GM18867 (cell line): ENCODE data around the gene PSMD13.
A peak's percentile ranks its signal among the peaks of the same experiment; 100 is the strongest.
"Not testable (repeated sequence)": the region's sequence is repeated elsewhere in the genome, so short reads cannot be mapped to it uniquely, and the experiment has no call there.

Experiments
- ATAC-seq: cut with Tn5 transposase; IDR thresholded peaks from one replicate; pipeline ENCODE4 v1.9.1; 2021; ENCODE audit warnings: mild to moderate bottlenecking, moderate library complexity; ENCODE audit not compliant: unreplicated experiment

Gene PSMD13

DNA sequence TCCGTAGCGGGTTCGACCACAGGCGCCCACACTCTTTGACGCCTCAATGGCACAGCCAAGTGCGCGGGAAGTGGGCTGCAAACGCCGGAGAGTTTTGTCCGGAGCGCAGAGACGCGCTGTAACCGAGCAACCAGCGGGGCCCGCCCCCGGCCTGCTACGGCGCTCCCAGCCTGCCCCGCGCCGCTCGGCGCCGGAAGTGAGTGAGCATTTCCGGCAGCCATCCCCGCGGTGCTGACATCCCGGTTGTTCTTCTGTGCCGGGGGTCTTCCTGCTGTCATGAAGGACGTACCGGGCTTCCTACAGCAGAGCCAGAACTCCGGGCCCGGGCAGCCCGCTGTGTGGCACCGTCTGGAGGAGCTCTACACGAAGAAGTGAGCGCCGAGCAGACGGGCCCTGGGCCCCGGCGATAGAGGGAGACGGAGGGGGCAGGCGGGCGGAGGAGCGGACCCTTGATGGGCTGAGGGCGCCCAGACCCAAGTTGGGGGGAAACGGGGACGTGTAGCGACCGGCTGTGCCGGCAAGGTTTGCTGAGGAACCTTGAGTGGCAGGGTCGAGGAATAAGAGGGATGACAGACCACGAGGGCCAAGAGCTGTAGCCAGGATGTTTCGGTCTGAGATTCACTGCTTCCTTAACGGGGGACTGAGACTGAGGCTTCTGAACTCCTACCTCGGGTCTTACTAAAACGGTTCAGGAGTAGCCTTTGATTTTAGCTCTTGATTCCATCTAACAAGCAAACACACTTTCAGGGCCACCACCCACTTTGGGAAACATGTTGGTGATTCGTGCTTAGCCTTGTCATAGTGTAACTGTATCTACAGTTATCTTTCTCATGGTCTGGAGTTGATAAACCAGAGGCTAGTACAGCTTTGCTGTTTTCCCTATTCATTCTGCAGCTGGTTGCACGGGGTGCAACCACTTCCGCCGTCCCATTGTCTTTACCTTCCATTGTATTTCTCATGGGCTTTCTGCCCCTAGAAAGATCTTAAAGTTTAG is at the start of gene PSMD13:
PSMD13 (plus strand) TSS at position 203 of the 994 bp plus-strand sequence; CDS start at position 277, 74 bp downstream.
- peak; percentile 78 for ATAC-seq

DNA sequence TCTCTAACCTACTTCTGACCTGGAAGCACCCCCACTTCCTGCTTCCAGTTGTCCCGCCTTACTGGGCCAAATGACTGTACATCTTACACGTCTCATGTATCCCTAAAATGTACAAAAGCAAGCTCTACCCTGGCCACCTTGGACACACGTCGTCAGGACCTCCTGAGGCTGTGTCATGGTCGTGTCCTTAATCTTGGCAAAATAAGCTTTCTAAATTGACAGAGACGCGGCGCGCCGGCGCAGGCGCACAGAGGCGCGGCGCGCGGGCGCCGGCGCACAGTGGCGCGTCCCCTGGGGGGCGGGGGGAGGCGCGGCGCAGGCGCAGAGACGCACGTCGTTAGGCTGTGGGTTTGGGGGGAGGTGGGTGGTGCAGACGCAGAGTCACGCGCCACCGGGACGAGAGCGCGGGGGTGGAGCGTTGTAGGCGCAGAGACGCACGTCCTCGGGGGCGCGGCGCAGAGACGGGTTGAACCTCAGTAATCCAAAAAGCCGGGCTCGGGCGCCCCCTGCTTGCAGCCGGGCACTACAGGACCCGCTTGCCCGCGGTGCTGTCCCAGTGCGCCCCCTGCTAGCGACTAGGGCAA is 47.5 kb upstream of the PSMD13 start:
- peak; percentile 63 for ATAC-seq

- peak; percentile 71 for ATAC-seq
These were observed 46.9 kb upstream of the PSMD13 start for GRCh38 chr11:189843-190311.

GRCh38 chr11:190546-190945 is 46.2 kb upstream of the PSMD13 start:
- not testable (repeated sequence) for ATAC-seq

DNA sequence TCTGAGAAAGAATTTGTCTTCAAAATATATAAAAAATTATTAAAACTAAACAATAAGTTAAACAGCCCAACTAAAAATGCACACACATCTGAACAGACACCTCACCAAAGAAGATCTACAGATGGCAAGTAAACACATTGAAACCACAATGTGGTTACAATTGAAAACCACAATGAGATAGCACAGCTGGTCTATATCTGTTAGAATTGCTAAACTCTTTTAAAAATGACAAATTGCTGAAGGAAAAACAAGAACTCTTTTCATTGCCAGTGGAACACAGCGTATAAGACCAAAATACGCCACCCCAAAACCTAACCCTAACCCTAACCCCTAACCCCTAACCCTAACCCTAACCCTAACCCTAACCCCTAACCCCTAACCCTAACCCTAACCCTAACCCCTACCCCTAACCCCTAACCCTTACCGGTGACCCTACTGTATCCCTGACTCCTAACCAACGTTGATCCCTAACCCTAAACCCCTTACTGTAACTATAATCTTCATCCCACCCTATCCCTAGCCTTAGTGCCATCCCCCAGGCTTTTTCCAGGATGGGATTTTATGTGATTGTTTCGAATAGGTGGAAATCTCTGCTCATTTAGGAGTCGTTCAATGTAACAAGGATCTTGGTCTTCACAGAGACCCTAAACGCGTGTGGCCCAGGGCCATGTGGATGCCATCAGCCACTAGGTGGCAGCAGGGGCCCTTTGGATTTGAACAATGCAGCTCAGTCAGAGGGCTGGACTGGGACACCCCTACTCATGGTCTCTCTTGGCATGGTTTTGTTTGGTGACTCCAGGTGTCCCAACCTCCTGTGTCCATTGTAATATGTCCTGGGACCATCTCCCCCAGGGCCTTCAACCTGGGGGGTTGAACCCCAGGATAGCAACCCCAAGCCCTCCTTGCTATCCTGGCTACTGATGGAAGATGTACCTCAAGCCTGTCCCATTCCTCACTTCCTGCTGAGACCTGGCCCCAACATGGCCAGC is 45.0 kb upstream of the PSMD13 start:
- peak; percentile 28 for ATAC-seq

DNA sequence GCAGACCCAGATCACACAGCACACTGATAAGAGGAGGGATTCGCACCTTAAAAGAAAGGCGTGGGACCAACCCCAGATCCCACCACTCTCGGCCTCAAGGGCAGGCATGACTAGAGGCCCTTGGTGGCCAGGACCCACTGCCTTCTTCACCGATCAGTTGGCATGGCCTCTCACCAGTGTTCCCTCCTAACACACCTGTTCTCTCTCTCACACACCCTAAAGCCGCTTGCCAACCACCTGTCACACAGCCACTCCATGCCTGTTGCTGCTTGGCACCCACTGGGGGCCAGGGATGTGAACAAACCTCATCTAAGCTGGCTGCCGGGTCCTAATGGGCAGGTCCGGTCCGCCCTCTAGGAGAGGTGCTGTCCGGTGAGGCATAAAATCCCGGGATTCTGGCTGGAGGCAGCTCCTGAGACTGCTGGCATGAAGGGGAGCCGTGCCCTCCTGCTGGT is 44.1 kb upstream of the PSMD13 start, which contains the start of gene SCGB1C1:
SCGB1C1 (plus strand) TSS at position 405 of the 455 bp plus-strand sequence; CDS start at position 427, 22 bp downstream.
- not testable (repeated sequence) for ATAC-seq

DNA sequence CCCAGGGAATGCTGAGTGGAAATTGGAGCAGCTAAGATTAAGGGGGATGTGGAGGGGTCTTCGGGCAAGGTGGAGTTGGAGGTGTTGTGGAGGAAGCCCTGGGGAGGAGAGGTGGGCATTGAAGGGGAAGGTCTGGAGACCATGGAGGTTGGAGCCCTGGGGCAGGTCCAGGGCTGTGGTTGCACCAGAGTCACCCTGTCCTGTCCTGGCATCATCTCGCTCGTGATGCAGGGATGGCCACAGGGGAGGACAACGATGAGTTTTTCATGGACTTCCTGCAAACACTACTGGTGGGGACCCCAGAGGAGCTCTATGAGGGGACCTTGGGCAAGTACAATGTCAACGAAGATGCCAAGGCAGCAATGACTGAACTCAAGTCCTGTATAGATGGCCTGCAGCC is 43.3 kb upstream of the PSMD13 start:
- not testable (repeated sequence) for ATAC-seq

- ATAC-seq, result no peak
These were observed 39.7 kb upstream of the PSMD13 start for GRCh38 chr11:196786-197731.

- no peak for ATAC-seq
These were observed 39.0 kb upstream of the PSMD13 start for GRCh38 chr11:197741-198235.

- no peak for ATAC-seq
These were observed 38.5 kb upstream of the PSMD13 start for GRCh38 chr11:198236-198806.

DNA sequence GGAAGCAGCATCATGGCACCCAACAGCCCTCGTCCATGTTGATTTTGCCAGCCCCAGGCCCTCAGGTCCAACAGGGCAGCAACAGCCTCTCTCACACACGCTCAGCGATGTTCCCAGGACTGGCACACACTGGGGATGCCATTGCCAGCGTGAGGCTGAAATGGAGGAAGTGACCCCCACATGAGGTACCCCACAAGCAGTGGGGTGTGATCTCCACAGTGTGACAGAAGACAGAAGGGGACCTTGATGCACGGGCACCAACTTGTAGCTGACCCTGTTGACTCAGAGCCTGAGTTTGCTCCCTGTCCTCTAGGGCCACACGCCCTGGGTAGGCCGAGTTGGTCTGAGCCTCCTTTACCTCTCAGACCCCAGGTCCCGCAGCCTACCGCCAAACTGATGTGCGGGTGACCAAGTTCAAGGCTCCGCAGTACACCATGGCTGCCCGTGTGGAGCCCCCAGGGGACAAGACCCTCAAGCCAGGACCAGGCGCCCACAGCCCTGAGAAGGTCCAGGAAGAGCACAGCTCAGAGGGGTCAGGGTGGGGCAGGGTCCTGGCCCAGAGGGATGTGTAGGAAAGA is 37.7 kb upstream of the PSMD13 start:
- ATAC-seq, result no peak

GRCh38 chr11:199782-200181 is 37.0 kb upstream of the PSMD13 start:
- no peak for ATAC-seq

GRCh38 chr11:200224-201003 is 36.4 kb upstream of the PSMD13 start:
- no peak for ATAC-seq

- ATAC-seq, result no peak
These were observed 34.8 kb upstream of the PSMD13 start for GRCh38 chr11:201966-202365.

DNA sequence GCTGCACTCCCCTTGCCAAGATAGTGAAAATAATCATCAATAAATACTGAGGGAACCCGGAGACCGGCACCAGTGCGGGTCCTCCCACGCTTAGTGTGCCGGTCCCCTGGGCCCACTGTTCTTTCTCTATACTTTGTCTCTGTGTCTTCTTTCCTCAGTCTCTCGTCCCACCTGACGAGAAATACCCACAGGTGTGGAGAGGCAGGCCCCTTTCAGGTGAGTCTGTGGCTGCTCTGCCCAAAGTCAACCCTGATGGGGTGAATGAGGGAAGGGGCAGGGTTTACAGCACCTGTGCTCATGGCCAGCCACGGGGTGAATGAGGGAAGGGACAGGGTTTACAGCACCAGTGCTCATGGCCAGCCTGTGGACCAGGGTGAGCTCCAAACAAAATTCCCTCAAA is 34.3 kb upstream of the PSMD13 start:
- ATAC-seq, result no peak

DNA sequence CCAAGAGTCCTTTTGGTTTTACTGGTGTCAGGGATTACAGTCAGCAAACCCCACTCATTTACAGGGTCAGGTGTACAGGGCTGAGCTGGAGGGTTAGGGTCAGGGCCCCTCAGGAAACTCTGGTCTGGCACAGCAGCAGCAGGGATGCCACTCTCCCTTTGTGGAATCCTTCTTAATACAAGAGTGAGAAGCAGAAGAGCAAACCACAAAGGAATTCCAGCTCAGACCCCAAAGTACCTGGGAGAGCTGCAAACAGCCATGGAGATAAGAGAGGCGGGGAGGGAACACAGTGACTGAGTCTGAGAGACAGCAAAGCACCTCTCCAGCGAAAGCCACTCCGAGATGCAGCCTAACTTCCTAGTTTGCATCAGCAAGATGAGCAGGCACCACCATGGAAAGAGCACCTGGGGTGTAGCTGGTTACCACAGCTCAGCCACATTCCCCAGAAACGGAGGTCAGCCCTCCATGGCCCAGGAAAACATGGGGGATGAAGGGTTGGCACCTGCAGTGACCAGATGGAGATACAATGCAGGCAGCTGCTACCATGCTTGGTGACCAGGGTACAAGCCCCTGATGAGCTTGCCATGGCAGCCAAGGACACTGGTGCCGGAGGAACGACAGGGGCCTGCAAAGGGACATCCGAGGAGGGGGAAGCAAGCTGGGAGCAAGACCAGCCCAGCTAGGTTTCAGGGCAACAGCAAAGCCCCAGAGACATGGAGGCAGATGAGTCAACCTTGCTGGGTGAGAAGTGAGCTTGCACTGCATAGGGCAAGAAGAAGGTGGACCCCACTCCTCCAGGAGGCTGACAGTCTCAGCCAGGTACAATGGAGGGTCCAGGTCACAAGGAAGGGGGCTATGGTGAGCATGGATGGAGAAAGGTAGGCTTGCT is 33.5 kb upstream of the PSMD13 start:
- no peak for ATAC-seq
